NCI-H2107 (cell line): ENCODE results near the gene PJA2.
"Not testable (repeated sequence)": the region's sequence is repeated elsewhere in the genome, so short reads cannot be mapped to it uniquely, and the experiment has no call there.

Experiments used
- DNase-seq: peaks from one replicate; lab custom pipeline; 2025; lab: John Stamatoyannopoulos, UW

PJA2 gene, protein sequence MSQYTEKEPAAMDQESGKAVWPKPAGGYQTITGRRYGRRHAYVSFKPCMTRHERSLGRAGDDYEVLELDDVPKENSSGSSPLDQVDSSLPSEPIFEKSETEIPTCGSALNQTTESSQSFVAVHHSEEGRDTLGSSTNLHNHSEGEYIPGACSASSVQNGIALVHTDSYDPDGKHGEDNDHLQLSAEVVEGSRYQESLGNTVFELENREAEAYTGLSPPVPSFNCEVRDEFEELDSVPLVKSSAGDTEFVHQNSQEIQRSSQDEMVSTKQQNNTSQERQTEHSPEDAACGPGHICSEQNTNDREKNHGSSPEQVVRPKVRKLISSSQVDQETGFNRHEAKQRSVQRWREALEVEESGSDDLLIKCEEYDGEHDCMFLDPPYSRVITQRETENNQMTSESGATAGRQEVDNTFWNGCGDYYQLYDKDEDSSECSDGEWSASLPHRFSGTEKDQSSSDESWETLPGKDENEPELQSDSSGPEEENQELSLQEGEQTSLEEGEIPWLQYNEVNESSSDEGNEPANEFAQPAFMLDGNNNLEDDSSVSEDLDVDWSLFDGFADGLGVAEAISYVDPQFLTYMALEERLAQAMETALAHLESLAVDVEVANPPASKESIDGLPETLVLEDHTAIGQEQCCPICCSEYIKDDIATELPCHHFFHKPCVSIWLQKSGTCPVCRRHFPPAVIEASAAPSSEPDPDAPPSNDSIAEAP

DNA sequence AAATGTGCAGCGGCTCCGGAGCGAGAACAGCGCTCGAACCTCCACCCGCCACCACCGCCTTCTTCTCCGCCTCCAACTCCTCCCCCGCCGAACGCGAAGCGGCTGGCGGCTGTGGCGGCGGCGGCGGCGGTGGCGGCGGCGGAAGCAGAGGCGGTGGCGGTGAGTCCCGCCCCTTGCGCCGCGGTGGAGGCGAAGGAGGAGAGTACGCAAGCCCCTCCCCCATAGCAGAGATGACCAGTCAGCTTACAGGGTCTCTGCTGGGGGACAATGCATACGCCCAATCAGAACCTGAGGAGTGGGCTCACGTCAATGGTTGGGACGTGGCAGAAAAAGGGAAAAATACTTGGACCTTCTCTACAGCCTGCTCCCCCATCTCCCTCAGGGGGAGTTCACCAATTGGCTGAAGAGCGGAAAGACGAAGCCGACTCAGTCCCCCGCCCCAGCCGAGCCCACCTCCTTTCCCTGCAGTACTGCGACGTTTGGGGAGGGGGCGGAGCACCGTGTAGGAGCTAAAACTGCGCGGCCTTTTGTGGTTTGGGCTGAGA is at the start of gene PJA2:
Gene PJA2, minus strand, starts transcription at position 131 of the 545 bp plus-strand sequence. CDS start 26,541 bp downstream, outside the sequence.
- peak; percentile 91 for DNase-seq

DNA sequence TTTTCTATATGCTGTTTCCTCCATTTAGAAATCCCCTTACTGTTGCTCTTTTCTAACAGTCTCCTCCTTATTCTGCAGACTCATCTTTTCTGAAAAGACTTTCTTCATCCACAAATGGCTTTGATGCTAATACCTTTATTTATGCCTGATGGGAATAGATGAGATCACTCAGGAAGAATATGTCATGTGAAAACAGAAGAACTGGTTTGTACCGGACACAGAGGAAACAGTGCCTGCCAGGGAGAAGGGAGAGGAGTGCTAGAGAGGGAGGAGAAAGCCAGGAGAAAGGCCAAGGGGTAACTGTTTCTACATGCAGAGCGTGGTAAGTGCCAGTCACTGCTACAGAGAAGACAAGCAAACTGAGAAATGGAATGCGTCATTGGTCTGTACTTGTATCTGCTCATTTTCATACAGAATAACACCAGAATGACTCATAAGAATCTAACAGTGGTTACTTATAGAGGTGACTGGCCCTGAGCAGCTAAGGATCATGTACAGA is 45.9 kb upstream of the PJA2 start:
- no peak for DNase-seq

DNA sequence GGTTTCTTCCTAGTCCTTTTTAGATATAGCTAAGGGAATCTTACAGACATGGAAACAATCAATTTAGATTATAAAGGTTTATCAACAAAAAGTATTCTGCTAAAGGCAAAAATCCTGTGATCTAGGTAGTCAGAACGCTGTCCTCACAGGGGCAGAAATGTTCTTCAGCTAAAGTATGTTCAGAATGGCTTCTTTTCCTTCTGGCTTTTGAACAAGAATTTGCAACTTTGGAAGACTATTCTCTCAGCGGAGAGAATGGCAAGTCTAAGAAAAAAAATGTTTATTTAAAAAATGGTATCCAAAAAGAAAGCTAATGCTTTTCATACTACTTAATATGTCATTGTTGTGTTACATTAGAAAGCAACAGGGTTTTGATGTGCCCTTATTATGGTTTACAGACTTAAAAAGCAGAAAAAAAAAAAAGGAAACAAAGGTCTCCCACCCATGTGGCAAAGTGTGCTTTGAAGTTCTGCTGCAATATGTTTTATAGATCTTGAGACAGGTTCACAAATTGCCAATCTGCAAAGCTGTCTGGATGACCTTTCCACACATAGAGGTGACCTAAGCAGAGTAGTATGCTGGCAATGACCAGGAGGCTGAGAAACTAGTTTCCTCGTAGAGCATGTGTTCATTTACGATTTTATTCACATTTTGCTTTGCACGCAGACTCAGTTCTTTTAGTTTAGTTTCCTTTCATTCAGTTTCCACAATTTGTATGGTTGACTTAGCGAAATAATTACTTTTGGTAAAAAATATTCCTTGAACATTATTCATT is 45.1 kb upstream of the PJA2 start:
- DNase-seq = no peak

DNA sequence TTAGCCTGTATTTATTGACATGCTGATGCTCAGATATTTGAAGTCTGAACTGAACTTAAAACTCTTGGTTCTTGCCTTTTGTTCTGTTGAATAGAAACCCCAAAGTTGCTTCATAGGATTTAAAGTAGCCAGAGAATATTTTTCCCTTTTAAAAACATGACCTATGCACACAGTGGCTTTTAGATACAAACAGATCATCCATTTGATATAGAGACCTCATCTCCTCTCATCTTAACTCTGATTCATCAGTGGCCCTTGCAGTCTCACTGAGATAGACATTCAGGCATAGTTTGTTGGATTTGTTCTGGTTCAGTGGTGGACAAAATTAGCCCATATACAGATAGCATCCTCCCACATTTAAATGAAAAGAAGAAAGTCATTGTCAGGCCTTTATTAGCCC is 43.5 kb upstream of the PJA2 start:
- DNase-seq = no peak

DNA sequence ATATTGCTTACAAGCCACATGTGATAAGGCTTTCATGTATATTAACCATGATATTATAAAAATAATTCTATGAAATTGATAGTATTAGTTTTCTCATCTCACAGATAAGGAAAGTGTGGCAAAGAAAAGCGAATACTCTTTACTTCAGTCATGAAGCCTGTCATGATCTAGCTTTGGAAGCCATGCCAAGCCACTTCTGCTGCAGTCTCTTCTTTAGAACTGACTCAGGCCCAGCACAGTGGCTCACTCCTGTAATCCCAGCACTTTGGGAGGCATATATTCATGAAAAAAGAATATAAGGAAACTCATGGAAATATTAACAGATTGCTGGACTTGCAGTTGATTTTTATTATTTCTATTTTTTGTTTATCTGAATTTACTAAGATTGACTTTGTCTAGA is 42.9 kb upstream of the PJA2 start:
- no peak for DNase-seq

DNA sequence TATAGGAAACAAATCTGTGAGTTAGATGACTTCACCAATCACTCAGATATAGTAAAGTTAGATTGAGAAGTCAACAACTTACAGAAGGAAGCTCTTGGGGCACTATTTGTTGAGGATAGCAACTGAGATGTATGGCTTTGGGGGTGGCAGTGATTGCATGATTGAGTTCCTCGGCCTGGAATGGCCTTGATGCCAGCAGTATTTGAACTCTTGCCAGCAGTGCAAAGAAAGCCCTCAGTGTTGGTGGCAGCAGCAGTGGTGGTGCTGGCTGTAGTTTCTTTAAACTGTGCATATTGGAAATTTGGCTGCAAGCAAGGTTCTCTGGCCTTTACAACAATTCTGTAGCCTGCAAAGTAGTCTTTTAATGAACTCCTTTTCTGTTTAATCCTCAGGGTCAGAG is 41.4 kb upstream of the PJA2 start:
- no peak for DNase-seq

DNA sequence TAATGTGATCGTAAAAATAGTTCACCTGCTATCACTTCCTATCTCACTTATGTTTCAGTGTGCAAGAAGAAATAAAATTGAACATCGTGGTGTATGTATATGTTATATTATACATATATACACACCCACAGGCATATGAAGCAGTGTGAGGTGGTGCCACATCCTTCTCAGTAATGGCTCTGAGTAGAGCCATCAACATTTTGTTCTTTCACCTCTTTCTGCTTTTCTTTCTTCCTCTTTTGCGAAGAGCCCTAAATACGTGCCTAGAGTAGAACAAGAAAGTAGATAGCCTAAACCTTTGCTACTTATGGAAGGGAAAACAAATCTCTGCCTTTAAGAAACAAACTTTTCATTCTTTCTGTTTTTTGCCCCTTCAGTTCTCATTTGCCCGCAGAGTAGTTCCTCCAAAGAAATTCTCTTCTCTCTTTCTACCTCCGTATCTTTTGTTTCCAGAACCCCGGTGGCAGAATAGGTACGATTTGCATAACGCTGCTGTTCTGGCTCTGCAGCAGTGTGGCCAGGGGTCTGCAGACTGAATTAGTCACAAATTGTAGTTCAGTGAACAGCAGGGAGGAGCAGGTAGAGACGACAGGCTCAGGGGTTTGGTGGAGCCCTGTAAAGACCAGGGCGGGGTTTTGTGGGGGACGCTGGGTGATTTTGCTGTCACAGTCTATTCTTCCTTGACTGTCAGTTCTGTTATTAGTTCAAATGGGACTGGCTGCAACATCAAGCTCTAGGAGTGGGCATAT is 40.5 kb upstream of the PJA2 start:
- DNase-seq = no peak

DNA sequence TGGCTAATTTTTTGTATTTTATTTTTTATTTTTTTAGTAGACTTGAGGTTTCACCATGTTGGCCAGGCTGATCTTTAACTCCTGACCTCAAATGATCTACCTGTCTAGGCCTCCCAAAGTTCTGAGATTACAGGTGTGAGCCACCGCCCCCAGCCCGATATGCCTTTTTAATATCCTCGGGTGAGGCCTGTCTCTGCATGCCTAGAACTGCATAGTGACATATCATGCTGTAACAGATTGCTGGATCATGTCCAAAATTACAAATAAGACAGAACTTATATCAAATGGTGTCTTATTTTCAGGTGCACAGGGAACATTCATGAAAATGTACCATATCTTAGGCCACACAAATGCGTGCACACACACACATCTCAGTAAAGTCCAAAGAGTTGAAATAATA is 39.1 kb upstream of the PJA2 start:
- no peak for DNase-seq

DNA sequence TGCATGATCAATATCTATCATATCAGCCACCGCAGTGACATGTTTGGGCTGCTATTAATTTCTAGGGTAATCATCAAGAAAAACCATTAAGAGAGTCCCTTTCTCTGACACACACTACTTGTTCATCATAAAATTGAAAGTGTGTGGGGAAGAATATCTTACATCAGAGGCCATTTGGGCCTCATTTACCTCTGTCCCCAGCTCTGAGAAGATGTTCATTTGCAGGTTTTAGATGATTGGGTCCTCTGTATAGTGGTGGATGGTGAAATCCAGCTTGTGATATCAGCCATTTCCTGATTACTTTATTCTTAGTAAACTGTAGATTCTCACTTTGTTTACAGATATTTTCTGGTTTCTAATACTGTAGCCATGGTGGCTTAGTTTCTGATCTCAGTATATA is 29.8 kb upstream of the PJA2 start:
- DNase-seq = no peak

DNA sequence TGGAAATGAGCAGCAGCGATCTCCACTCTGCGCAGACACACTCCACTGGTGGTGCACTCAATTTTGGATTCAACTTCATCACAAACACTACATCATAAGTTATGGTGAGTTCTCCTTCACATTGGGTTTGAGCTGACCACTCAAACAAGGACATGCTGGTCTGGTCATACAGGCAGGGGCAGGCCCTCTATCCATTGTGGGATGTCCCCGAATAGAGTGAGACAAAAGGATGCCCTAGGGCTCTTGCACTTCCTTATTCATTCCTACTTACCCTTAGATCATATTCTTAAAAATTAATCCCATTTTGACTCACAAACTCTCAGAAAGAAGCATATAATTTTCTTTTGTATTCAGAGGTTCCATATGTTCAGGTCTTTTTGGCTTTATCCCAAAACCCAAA is 16.3 kb upstream of the PJA2 start:
- DNase-seq = no peak

DNA sequence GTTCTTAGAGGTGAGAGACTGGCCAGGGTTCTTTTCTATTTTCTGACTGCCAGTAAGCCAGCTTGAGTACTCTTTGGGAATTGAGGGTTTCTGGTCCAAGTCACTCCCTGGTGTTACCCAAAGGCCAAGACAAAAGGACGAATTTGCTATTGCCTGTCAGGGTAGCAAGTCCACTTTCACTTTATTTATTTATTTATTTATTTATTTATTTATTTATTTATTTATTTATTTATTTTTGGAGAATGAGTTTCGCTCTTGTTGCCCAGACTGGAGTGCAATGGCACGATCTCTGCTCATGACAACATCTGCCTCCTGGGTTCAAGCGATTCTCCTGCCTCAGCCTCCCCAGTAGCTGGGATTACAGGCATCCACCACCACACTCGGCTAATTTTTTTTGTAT is 15.7 kb upstream of the PJA2 start:
- not testable (repeated sequence) for DNase-seq

DNA sequence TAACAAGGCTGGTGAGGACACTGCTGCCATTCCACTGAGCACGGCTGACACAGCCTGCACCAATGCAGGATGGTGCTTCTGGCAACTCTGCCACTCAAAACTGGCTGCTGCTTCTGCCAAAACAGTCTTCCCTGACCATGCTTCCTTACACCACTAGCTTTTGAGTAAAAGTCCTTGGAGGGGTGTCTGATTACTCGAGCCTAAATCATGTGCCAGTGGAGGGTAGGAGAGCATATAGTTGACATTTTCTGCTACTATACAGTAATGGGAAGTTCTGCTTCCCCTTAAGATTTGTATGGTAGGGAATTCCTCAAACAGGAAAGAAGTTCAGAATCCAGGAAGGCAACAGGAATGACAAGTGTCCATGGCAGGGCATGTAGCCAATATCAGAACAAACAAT is 12.2 kb upstream of the PJA2 start:
- no peak for DNase-seq

DNA sequence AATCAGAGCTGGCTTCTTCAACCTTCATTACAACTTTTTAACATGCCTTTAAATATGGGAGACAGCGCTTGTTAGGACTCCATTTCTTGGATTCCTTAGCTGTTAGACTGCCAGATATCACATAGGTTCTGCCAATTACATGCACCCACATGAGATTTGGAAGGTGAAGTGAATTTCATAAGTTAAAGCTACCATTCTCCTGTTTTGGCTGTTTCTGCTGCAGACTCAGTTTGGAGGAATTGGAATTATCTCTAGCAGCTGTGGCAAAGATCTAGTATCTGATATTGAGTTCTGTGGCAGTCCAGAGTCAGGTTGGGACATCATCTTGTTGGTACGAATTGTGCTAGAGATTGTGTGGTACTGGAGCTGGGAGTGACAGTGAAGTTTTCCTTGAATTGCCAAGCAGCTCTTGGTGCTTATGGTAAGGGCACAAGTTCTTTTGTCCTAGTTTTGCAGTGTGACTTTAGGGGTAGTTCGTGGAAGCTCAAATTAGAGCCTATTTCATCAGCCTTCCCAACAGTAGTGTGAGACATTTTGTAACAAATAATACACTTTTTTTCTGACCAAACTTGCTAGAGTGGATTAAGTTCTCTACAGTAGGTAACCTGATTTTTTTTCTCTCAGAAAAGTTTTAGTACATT is 9.1 kb upstream of the PJA2 start:
- DNase-seq = no peak

DNA sequence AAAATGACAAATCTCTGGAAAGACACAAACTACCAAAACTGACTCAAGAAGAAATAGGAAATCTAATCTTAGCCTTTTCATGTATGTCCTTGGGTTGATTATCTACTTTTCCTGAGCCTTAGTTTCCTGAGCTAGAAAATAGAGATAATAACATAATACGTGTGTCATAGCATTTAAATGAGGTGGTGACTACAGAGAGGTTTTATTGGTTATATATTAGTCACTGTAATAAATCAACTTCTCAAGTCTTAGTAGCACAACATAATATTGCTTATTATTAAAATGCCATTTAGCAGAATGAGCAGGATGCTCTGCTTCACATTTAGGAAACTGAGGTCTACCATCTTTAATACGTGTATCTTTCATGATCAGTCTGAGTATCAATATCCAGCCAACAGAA is 7.1 kb upstream of the PJA2 start:
- DNase-seq = no peak

DNA sequence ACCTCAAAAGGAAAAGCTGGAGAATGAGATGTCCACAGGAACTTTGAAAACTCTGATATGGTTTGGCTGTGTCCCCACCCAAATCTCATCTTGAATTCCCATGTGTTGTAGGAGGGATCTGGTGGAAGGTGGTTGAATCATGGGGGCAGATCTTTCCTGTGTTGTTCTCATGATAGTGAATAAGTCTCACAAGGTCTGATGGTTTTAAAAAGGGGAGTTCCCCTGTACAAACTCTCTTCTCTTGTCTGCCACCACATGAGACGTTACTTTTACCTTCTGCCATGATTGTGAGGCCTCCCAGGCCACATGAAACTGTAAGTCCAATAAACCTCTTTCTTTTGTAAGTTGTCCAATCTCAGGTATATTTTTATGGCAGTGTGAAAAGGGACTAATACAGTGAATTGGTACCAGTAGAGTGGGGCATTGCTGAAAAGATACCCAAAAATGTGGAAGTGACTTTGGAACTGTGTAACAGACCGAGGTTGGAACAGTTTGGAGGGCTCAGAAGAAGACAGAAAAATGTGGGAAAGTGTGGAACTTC is 4.2 kb upstream of the PJA2 start:
- not testable (repeated sequence) for DNase-seq

DNA sequence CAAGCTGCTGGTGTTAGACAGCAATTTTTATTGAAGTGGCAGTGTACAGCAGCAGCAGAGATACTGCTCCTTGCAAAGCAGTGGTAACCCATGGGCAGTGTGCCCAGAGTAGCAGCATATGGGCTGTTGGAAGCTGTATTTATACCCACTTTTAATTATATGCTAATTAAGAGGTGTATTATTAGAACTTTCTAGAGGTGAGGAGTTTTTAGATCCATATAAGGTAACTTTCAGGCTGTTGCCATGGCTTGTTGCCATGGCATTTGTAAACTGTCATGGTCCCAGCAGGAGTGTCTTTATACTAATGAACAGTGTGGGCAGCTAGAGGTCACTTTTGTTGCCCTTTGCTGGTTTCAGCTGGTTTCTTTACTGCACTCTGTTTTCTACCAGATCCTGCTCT is 3.7 kb upstream of the PJA2 start:
- DNase-seq = no peak

DNA sequence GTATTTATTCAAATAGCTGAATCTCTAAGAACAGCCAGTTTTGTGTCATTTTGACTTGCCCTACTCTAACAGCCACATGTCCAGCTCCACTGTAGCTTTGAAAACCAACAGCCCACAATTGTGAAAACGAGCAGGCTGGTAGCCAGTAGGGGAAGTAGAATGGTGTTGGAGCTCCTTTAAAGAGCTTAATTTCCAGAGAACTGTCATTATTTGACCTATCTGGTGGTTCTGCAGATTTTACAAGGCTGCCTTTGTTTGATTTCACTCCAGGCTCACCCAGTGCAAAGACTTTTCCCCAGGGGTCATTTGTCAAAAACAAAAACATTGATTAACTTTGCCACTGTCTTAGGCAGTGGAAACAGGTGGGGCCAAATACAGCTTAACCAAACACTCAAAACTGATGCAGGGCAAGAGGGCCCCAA is 3.2 kb upstream of the PJA2 start:
- DNase-seq = no peak

DNA sequence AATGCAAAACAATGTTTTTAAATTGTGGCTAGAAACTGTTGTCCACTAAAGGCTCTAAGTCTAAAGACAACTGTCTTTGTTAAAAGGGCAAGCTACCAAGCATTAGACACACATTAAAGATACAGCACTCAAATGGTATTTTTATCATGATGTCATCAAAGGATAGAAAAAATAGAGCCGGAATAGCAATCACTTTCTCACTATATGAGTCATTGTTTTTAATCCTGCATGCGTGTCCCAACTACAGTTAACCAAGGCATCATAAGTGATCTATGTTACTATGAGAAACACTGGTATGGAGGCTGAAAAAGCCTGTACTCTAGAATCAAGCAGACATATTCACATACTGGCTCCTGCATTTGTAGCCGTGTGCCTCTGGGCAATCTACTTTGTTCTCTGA is 1.9 kb upstream of the PJA2 start:
- DNase-seq = no peak

DNA sequence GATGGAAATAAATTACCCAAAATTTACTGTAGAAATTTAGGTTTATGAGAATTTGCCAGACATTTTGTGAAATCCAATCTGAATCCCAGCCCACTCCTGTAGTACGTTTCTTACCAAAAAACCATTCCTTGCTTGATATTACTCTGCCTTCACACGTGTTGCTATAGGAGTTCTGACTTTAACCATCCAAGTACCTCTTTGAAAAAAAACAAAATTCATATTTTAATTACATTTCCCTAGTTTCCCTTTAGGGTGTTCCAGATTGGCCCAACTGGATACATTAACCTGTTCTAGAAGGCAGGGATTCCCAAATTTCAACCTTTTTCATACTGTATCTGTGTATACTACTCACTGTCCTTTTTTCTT is 1.4 kb upstream of the PJA2 start:
- no peak for DNase-seq

DNA sequence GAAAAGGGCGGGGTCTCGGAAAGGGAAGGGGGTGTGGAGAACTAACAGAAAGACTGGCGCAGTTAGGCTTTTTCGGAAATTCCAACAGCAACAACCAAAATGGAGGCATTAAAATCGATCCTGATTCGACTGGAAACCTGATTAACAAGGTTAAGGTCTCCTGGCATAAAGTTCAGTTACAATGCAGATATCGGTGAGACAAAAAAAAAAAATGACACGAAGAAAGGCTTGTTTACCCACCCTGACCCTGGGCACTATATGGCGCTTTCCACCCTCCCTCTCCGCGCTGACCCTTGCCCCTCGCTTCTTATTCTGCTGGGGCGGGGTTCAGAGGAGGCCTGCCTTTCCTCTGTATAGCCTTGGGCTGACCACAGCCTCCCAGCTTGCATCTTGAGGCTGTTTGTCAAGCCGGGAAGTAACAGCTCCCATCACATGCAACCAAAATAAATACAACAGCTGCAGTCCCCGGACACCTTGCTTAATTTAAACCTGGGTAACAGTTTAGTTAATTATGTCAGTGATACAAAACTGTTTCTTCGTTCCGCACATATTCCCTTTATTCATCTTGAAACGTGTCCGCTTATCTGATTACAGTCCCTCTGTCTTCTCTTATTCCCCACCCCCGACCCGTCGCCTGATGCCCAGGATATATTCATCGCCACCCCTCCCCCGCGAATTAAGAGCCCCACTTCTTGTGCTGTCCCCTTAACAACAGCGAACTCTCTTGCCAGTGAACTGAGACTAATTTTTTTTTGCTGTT is 795 bp upstream of the PJA2 start:
- no peak for DNase-seq
